MM.1S (cell line): Measurements from ENCODE around the gene CATSPERB.

Source experiments
- EZH2 ChIP-seq: fragments of 300-600 bp; sonication (generic); optimal IDR thresholded peaks from 2 replicates; pipeline ENCODE3; 2017; ENCODE audit warnings: low read depth, mild to moderate bottlenecking, antibody characterized with exemption, low read length, mixed read lengths
- EZH2phosphoT487 ChIP-seq: fragments of 300-600 bp; sonication (generic); IDR thresholded peaks from 2 replicates; pipeline ENCODE4 v1.6.1; 2018; ENCODE audit warnings: antibody characterized with exemption, low read length
- TF ChIP-seq, protein P1 (sequence below): fragments of 300-600 bp; sonication (generic); IDR thresholded peaks from 2 replicates; pipeline ENCODE4 v1.5.1; 2016; ENCODE audit warnings: antibody characterized with exemption, low read length, mixed read lengths

- TF ChIP-seq EZH2 (no peak), EZH2phosphoT487 (no peak)
- TF ChIP-seq, protein P1, sequence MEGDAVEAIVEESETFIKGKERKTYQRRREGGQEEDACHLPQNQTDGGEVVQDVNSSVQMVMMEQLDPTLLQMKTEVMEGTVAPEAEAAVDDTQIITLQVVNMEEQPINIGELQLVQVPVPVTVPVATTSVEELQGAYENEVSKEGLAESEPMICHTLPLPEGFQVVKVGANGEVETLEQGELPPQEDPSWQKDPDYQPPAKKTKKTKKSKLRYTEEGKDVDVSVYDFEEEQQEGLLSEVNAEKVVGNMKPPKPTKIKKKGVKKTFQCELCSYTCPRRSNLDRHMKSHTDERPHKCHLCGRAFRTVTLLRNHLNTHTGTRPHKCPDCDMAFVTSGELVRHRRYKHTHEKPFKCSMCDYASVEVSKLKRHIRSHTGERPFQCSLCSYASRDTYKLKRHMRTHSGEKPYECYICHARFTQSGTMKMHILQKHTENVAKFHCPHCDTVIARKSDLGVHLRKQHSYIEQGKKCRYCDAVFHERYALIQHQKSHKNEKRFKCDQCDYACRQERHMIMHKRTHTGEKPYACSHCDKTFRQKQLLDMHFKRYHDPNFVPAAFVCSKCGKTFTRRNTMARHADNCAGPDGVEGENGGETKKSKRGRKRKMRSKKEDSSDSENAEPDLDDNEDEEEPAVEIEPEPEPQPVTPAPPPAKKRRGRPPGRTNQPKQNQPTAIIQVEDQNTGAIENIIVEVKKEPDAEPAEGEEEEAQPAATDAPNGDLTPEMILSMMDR: no peak
Observed at GRCh38 chr14:91749868-91750267, 18.0 kb upstream of the CATSPERB start.
